Stimulated activated CD4-positive, alpha-beta T cell treated with anti-CD3 and anti-CD28 coated beads, Interleukin-4, amount 100 ng/mL, for 48 hours (primary cell): ENCODE measurements around the gene EPHB1.

Source experiments
- DNase-seq, 2 donors: peaks; one replicate each; pipeline ENCODE4 v3.0.0-alpha.2; 2020; ENCODE audit warnings: low read depth in 2 of 2

EPHB1 gene

DNA sequence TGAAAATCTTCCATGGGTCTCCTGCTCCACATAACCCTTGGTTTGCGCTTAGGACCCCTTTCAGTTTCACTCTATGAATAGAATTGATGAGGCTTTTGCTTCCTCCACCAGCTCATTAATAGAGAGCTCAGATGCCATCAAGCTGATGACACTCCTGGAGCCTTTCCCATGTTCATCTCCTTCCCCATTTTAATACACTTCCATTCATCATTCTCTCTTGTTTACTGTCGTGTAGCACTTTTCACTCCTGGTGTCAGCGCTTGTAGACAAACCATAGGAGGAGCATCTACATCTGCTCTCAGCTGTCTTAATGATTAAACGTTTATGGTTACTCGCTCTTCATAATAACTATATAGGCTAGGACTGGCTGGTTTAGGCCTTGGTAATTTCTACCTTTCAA lies 363.5 kb downstream of the EPHB1 start:
- DNase-seq, result no peak

GRCh38 chr3:135159681-135160247 lies 364.7 kb downstream of the EPHB1 start:
- DNase-seq, result no peak

GRCh38 chr3:135161425-135161824 lies 366.4 kb downstream of the EPHB1 start:
- no peak for DNase-seq

DNA sequence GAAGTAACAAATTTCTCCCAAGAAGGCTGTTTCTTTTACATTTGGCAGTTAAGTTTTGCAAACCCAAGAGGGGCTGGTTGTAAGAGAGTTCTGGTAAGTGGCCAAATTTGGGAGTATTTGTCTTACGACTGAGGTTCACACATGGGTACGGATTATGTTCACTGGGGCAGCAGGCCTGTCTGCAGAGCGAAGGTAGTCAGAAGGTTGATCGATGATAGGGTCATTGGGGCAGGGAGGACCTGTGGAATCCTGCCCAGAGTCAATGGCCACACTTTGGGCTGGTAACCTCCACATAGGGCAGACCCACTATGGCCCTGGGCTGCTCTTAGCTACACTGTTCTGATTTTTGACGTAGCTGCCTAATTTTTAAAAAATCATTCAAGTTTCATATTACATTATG lies 368.6 kb downstream of the EPHB1 start:
- DNase-seq, result no peak

GRCh38 chr3:135165260-135165659 lies 370.2 kb downstream of the EPHB1 start:
- DNase-seq, result no peak

DNA sequence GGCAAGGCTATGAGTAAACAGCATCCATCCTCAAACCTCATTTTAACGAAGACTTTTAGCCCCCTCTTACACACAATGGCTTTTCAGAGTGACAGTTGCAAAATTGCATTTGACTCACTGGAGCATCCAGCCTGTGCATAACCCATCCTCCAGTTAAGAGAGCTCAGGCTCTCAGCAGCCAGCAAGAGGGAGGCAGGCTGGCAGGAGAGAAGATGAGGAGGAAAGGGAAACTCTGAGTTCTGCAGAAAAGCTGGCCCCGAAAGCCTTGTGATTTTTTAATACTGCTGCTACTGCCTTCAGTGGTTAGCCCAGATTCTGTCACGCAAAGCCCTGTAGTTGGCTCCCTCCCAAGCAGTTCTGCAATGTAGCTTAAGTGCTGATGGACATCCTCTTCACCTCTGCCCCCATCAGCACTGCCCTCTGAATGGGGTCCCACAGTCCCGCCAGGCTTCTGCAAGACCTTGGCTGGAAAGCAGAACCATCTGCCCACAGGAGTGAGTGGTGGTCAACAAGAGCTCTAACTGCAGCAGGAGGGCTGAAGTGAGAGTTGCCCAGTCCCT lies 371.3 kb downstream of the EPHB1 start:
- DNase-seq, result no peak

DNA sequence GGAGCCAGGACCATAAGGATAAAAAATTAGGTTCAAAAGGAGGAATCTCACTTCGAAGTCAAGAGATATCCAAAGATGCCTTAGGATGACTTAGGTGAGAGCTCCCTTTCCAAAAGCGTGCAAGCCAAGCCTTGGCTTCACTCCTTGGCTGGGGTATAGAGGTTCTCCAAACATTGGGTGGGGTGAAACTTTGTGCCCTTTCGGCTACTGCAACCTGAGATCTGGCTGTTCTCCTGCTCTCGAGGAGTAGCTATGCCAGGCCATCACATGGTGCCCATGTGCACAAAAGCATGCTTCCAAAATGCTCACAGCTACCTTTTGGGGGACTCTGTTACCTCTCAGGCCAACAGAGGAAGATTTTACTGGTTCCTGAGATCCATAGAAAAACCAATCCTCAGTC lies 373.8 kb downstream of the EPHB1 start:
- no peak for DNase-seq

DNA sequence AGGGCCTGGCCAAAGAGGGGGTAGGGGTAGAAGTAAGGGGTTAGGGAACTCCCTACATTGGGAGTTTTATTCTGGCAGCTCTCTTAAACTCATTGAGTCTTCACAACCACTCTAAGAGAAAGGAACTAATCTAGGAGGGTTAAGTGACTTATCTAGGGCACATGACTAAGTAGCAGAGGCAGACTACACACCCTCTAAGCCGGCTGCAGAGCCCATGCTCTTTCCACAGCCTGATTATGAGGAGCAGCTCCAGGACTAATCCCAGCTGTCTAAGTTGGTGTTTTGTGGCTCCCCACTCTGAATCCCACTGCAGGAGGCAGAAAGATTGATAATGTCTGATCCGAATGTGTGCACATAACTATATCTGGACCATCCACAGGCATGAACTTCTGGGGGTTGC lies 374.6 kb downstream of the EPHB1 start:
- no peak for DNase-seq

DNA sequence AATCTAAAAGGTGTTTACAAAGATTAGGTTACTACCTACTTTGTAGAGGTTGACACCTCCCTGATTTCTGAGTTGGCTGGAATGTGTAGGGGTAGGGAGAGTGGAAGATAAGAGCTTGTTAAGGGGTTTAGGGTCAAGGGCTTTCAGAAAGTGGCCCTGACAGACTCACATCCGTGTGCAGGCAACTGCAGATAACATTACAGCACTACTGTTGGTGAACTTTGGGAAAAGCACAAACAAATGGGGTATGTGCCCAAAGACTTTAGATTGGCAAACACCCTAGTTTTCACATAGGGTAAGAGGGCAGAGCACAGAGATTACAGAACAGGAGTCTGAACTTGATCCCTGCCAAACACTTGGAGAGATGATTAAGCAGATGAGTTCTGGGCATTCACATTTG lies 375.7 kb downstream of the EPHB1 start:
- DNase-seq, result no peak

DNA sequence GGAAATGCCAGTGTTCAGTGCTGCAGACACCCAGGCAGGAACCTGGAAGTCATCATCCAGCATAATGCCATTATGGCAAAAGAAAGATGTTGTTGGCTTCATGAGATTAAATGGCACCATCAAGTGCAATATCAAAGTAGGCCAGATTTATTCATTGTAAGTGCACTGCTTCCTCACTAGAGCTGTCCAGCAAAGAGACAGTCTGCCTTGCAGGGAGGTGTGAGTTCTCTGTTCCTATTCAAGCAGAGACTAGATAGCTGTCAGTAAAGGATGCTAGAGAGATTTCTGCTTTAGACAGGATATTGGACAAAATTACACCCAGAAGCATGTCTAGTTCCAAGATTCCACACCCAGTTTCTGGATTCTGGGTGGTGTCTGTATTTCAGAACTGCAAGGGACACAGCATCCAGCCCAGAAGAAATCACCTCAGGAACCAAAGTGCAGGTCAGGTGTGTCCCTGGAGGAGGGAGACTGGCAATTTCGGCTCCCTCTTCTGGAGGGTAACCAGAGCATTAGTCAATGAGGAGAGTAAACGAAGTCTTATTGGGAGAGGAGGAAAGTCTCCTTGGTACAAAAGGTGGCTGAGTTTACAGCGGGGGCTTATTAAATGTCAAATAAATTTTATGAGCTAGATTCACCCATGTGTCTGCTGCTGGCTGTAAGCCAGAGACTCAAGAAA lies 377.3 kb downstream of the EPHB1 start:
- DNase-seq, result no peak

DNA sequence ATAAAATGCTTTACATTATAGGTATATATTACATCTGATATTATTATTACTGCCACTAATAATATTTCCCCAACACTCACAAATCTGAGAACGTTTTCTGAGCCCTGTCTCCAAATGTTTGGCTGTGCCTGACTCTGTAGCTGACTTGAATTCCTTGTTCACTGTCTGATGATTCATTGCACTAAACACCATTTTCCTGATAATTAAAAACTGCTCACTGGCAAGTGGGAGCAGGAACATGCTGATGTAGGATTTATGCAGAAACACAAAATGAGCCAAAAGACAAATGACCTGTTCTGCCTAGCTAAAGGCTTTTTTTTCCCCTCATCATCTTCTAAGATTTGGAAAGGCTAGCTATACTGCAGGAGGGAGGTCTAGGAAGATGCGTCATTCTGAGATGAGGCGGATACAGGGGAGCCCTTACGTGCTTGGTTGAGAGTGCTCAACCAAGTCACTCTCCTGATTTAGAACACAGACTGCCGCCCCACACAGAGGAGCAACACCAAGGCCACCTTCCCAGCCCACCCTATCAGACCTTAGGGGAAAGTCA lies 380.7 kb downstream of the EPHB1 start:
- DNase-seq, result no peak

DNA sequence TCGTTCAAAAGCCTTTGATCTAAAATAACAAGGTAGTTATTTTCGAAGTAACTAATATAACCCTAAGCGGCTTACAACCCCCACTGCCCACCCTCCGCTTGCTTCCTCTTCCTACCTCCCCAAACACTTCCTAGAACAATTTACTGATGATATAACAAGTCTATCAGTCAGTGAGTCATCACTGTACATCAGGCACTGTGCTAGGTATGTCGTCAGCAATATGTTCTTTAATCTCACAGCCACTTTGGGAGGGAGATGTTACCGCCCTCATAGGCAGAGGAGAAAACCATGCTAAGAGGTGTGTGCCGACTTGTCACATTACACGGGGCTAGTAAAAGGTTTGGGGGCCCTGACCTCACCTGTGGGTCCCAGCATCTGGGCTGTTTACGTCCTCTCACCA lies 381.8 kb downstream of the EPHB1 start:
- DNase-seq, result no peak

- no peak for DNase-seq
These were observed 383.5 kb downstream of the EPHB1 start for GRCh38 chr3:135178566-135178965.

DNA sequence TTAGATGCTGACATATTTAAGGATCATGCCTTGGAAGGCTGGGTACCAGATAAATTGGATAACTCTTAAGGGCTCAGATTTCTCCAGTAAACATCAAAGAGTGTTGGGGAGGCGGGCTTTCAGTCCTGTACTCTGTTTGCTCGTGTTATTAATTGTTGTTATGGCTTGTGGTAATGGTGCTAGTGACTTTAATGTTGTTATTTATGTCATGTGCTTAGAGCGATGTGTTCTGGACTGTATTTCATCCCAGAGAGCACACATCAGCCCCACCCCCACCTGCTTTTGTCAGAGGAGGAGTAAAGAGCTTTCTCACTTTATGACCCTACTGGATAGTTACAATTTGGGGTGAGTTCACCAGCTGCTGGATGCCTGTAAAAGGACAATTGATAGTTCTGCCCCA lies 386.3 kb downstream of the EPHB1 start:
- no peak for DNase-seq

DNA sequence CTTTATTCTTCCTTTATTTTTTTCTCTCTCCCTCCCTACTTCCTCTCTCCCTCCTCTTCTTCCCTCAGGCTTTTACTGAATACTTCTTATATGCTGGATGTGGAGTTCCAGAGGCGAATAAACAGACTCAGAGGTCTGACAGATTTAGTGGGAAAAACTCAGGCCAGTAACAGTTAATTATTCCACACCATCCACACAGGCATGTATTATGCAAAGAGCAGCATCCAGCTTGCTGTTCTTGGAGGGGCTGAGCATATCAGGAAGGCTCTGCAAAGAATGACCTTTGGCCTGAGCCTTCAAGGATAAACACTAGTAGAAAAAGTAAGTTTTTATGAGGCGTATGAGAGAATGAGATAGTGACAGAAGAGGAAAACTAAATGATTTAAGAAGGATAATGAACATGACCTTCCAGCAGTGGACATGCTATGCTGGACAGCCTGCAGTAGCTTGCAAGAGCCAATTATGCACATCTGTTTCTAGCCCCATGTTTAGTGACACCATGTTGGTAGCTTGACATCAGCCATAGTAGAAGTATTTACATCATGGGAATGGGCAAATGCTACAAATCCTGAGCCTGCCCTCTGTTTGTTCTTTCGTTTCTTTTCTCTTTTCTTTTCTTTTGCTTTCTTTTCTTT lies 387.4 kb downstream of the EPHB1 start:
- DNase-seq, result no peak

GRCh38 chr3:135190658-135191057 lies 395.6 kb downstream of the EPHB1 start:
- DNase-seq, result no peak

DNA sequence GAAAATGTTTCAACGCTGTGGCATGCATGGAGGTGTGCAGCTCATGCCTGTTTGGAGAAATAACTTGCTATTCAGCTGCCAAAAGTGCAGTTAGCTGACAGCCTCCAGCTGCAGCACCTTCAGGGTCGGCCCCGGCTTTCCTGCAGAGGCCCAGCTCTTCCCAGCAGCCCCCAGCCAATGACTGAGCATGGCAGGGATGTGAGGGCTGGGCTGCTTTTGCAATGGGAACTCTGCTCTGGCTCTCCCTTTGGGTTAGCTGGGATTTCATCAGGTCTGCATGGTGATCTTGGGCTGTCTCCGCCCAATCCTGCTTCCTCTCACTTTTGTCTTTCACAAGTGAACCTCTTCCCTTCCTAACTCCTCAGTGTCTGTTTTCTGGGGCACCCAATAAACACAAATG lies 396.6 kb downstream of the EPHB1 start:
- DNase-seq, result no peak

DNA sequence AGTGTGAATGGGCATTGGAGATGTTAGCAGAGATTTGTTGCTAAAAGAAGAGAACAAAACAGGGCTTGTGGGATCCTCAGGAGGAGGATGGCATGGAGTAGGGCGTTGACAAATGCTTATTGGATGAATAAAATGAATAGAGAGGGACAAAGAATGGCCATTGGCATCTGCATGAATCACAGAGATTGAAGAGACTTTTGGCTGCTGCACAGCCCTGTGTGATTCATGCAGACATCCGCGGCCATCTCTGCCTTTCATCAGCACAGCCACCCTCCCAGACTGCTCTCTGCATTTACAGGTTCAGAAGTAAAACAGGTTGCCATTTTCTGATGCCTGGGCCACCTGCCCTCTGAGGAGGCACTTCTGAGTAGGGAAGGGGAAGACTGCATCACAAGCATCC lies 397.9 kb downstream of the EPHB1 start:
- no peak for DNase-seq

- DNase-seq, result no peak
These were observed 402.2 kb downstream of the EPHB1 start for GRCh38 chr3:135197246-135197645.

DNA sequence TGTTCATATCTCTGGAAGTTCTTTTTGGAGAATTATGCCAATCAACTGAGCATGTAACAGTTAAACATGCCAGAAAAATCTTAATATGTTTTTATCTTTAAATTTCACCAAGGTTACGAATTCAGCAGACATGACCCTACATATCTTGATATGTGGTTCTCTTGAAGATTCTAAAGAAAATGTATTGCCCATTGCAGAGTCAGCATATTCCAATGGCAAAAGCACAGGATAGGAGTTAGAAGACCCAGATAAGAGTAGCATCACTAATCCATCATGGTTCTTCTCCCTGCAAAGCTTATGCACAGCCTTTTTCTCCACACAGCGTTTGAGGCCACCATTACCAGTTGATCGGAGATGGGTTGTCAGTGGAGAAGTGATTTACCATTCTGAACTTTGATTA lies 402.8 kb downstream of the EPHB1 start:
- DNase-seq, result no peak

- no peak for DNase-seq
These were observed 404.1 kb downstream of the EPHB1 start for GRCh38 chr3:135199137-135199536.

GRCh38 chr3:135203026-135203425 lies 408.0 kb downstream of the EPHB1 start:
- DNase-seq, result no peak

GRCh38 chr3:135213213-135213612 lies 418.2 kb downstream of the EPHB1 start:
- DNase-seq, result no peak
